ENCODE data around the gene ITIH1. TPM values are rescaled to one million over a fixed set of nuclear protein-coding genes. Genes with fewer than 3 reads are reported as not detected.

Gene ITIH1
- total and polyA plus RNA-seq, 2 of the 4 experiments (the other 2 are of a cell fraction) = not detected

- H3K14ac ChIP-seq (replicated peaks; ENCODE audit: low read depth, low read length) = no peak overlapping the region
- no peak for DNase-seq
- no peaks in the 10 kb centered on the region for H3K79me1 ChIP-seq (ENCODE audit: low read depth in 1 of 2, low read length in 2 of 2)
- no TSS peak for BruUV-seq (replicated peaks)
- H4K20me1 ChIP-seq (ENCODE audit: insufficient read depth, low read length) = no peaks in the 10 kb centered on the region
- TF ChIP-seq BHLHE40 (IDR thresholded peaks at IDR 0.05; ENCODE audit: low read depth, low read length) = no peak
- TF ChIP-seq ELK1 (IDR thresholded peaks at IDR 0.05; ENCODE audit: borderline replicate concordance, low read depth, low read length) = no peak
- no peak for TF ChIP-seq RAD21 (IDR thresholded peaks at IDR 0.05; ENCODE audit: low read length)
- TF ChIP-seq RCOR1 (IDR thresholded peaks at IDR 0.05; ENCODE audit: insufficient replicate concordance, low read length) = no peak
- no peak for TF ChIP-seq MXI1 (IDR thresholded peaks at IDR 0.05; ENCODE audit: borderline replicate concordance, low read depth, low read length)
- TF ChIP-seq POLR2A (IDR thresholded peaks at IDR 0.05; ENCODE audit: low read depth, low read length) = no peak
- H2BK5ac ChIP-seq (ENCODE audit: low read depth, low read length, poor library complexity, severe bottlenecking) = no peak overlapping the region
- no peak overlapping the region for H2BK20ac ChIP-seq (ENCODE audit: low read depth, low read length)
- H3K4me1 ChIP-seq (ENCODE audit: control insufficient read depth, insufficient read depth, low read length) = no peaks in the 10 kb centered on the region
- ATAC-seq (ENCODE audit: low read depth) = no peak
- H4K91ac ChIP-seq (ENCODE audit: insufficient read depth, low read depth, low read length) = no peak overlapping the region
- H3K4ac ChIP-seq (ENCODE audit: low read depth, low read length) = no peak overlapping the region
- H2BK120ac ChIP-seq (ENCODE audit: low read depth, low read length) = no peak overlapping the region
- no peak overlapping the region for H3K23ac ChIP-seq (ENCODE audit: low read depth, low read length)
- no peak overlapping the region for H3K9ac ChIP-seq (ENCODE audit: low read depth, low read length)
- H3K36me3 ChIP-seq (ENCODE audit: control insufficient read depth, insufficient read depth, low read length) = no peaks in the 10 kb centered on the region
- H4K5ac ChIP-seq (ENCODE audit: low read depth, low read length) = no peak overlapping the region
- 0 out of 2 replicates have a peak, but pooled peaks cover 4% of the 10 kb centered on the region for H3K9me1 ChIP-seq (ENCODE audit: insufficient read depth, low read length)
- H2AFZ ChIP-seq (replicated peaks; ENCODE audit: low read length, poor library complexity) = no peak overlapping the region
- H2AK9ac ChIP-seq (replicated peaks; ENCODE audit: low read depth, low read length, poor library complexity) = no peak overlapping the region
- no peak overlapping the region for H2BK15ac ChIP-seq (ENCODE audit: low read depth, low read length)
- POLR2A ChIA-PET (ENCODE audit: unreplicated experiment) = no interaction called here
- in situ Hi-C loops (cut with MboI; ENCODE audit: low sequenced_read_pairs) (no loop called here), intact Hi-C loops (cut with micrococcal nuclease) (no loop called here), dilution Hi-C loops (cut with HindIII; ENCODE audit: low sequenced_read_pairs, unreplicated experiment) (no loop called here)
- H4K8ac ChIP-seq (ENCODE audit: low read depth in 2 of 2, low read length in 2 of 2) = no peak overlapping the region
- no peak overlapping the region for H3K4me2 ChIP-seq (ENCODE audit: low read depth, low read length)
- H3K18ac ChIP-seq (ENCODE audit: low read depth, low read length) = no peak overlapping the region
- H3K4me3 ChIP-seq (ENCODE audit: insufficient read depth, low read depth, low read length) = no peak overlapping the region
- H3K27me3 ChIP-seq (ENCODE audit: control insufficient read depth, insufficient read depth, low read length) = peaks cover 49% of the 10 kb centered on the region; the same call in 1 of the 2 replicates
- no peak overlapping the region for H3K27ac ChIP-seq (ENCODE audit: insufficient read depth, low read length)
- no CpG with 5 or more reads among the region's 8 CpGs for WGBS, 2 experiments (ENCODE audit: extremely low coverage in 2 of 2, insufficient read length in 1 of 2)
- no peak overlapping the region for H3K56ac ChIP-seq (ENCODE audit: extremely low read depth, insufficient read depth, low read length)
- H3K9me3 ChIP-seq (ENCODE audit: control insufficient read depth, insufficient read depth, low read length) = no peaks in the 10 kb centered on the region
- CTCF ChIA-PET = interaction anchor here (1.3 kb wide), 1 partner anchor 12 kb away, joined by 5 read pairs; no protein-coding TSS in a partner anchor
- no peak overlapping the region for H2AK5ac ChIP-seq (ENCODE audit: low read depth, low read length)
Measured at GRCh38 chr3:52779837-52780585, 2.6 kb downstream of the ITIH1 start.

Data from IMR-90 (cell line).